HG03159 (cell line): Measurements from ENCODE around the gene NAV1.
"Not testable (repeated sequence)": the region's sequence is repeated elsewhere in the genome, so short reads cannot be mapped to it uniquely, and the experiment has no call there.

ENCODE experiments used
- ATAC-seq: cut with Tn5 transposase; IDR thresholded peaks from one replicate; pipeline ENCODE4 v1.9.1; 2021; ENCODE audit warnings: mild to moderate bottlenecking, moderate library complexity; ENCODE audit not compliant: unreplicated experiment

Gene NAV1

GRCh38 chr1:201504179-201504631 is 34.7 kb upstream of the NAV1 start:
- ATAC-seq = no peak

- no peak for ATAC-seq
These were observed 34.0 kb upstream of the NAV1 start for GRCh38 chr1:201504799-201505502.

GRCh38 chr1:201505503-201505890 is 33.4 kb upstream of the NAV1 start:
- no peak for ATAC-seq

GRCh38 chr1:201506092-201506491 is 32.8 kb upstream of the NAV1 start:
- no peak for ATAC-seq

- ATAC-seq = peak; percentile 81
These were observed 32.2 kb upstream of the NAV1 start, which contains the start of gene CSRP1 for GRCh38 chr1:201506557-201507359. CSRP1 (minus strand) TSS chr1:201507123; CDS start chr1:201496303, 10,820 bp downstream.

- peak; percentile 1 for ATAC-seq
These were observed 31.6 kb upstream of the NAV1 start for GRCh38 chr1:201507360-201507675.

- no peak for ATAC-seq
These were observed 30.1 kb upstream of the NAV1 start for GRCh38 chr1:201508809-201509208.

GRCh38 chr1:201509601-201510374 is 29.1 kb upstream of the NAV1 start:
- ATAC-seq = no peak

- ATAC-seq = no peak
These were observed 28.2 kb upstream of the NAV1 start for GRCh38 chr1:201510734-201511133.

- no peak for ATAC-seq
These were observed 27.5 kb upstream of the NAV1 start for GRCh38 chr1:201511396-201511940.

- ATAC-seq = no peak
These were observed 26.9 kb upstream of the NAV1 start for GRCh38 chr1:201511941-201512539.

GRCh38 chr1:201513498-201514243 is 25.3 kb upstream of the NAV1 start:
- no peak for ATAC-seq

- ATAC-seq = no peak
These were observed 24.5 kb upstream of the NAV1 start for GRCh38 chr1:201514466-201514865.

GRCh38 chr1:201515062-201515750 is 23.7 kb upstream of the NAV1 start:
- no peak for ATAC-seq

GRCh38 chr1:201515895-201516294 is 23.0 kb upstream of the NAV1 start:
- ATAC-seq = no peak

- no peak for ATAC-seq
These were observed 22.3 kb upstream of the NAV1 start for GRCh38 chr1:201516511-201517127.

- no peak for ATAC-seq
These were observed 21.3 kb upstream of the NAV1 start for GRCh38 chr1:201517631-201518030.

GRCh38 chr1:201518071-201518470 is 20.9 kb upstream of the NAV1 start:
- no peak for ATAC-seq

GRCh38 chr1:201520046-201520575 is 18.8 kb upstream of the NAV1 start:
- not testable (repeated sequence) for ATAC-seq
